GM12878 (cell line): Measurements from ENCODE around the gene PPFIBP1. TPM values are rescaled to one million over a fixed set of nuclear protein-coding genes. Genes with fewer than 3 reads are reported as not detected.

Source experiments
- ATAC-seq: fragments of 200-7000 bp; cut with Tn5 transposase; 3 replicates; pipeline ENCODE4 v1.9.1; 2020; ENCODE audit warnings: mild to moderate bottlenecking, moderate library complexity
- BruUV-seq: library from RNA; stranded (reverse); fragments of 400-500 nt; replicated peaks from 2 replicates; lab custom pipeline; 2021; lab: Mats Ljungman, UMichigan
- CTCF ChIA-PET: fragments of 300-600 bp; sonication (Branson Sonifier 250); formaldehyde crosslinking; extraction: SDS; loops from one replicate; lab custom pipeline; 2021; ENCODE audit warnings: inconsistent platforms; lab: Yijun Ruan, JAX
- POLR2A ChIA-PET: fragments of 350-600 bp; formaldehyde crosslinking; extraction: SDS; loops from one replicate; lab custom pipeline; 2021; ENCODE audit warnings: inconsistent platforms; lab: Charles Lee
- RAD21 ChIA-PET: fragments of 300-600 bp; sonication (Branson Sonifier 250); formaldehyde crosslinking; loops from one replicate; lab custom pipeline; 2023; ENCODE audit warnings: antibody characterized with exemption; ENCODE audit not compliant: unreplicated experiment; lab: Charles Lee
- SMC1A ChIA-PET: fragments of 300-600 bp; sonication (Branson Sonifier 250); formaldehyde crosslinking; loops from one replicate; lab custom pipeline; 2023; ENCODE audit not compliant: unreplicated experiment, uncharacterized antibody; lab: Charles Lee
- DNase-seq: peaks from one replicate; pipeline ENCODE4 v3.0.0-alpha.2; 2011; ENCODE audit warnings: low read depth, low spot score
- FAIRE-seq: peaks from 3 replicates; lab custom pipeline; 2011; peaks lifted over from hg19 to GRCh38; lab: Jason Lieb, UNC
- H2AFZ ChIP-seq: 2 replicates; pipeline ENCODE4 v1.6.0; 2011; ENCODE audit warnings: low read depth, low read length, control low read depth; ENCODE audit not compliant: control insufficient read depth
- H3K27ac ChIP-seq: 2 replicates; pipeline ENCODE4 v1.5.1; 2011; ENCODE audit warnings: control low read depth; ENCODE audit not compliant: control insufficient read depth, insufficient read depth
- H3K27me3 ChIP-seq, 2 experiments: replicated peaks in 1 of 2; 2 replicates each; pipeline versions ENCODE4 v1.6.0 to v1.6.1; 2011; ENCODE audit warnings: low read length in 1 of 2; ENCODE audit not compliant: control insufficient read depth in 2 of 2, insufficient read depth in 2 of 2
- H3K36me3 ChIP-seq, 2 experiments: 2 replicates each; pipeline ENCODE4 v1.5.1; 2011; ENCODE audit warnings: low read length in 1 of 2; ENCODE audit not compliant: control insufficient read depth in 2 of 2, insufficient read depth in 2 of 2
- H3K4me1 ChIP-seq: 2 replicates; pipeline ENCODE4 v1.6.1; 2011; ENCODE audit warnings: mild to moderate bottlenecking, low read length, moderate library complexity, mixed read lengths; ENCODE audit not compliant: control insufficient read depth, insufficient read depth
- H3K4me2 ChIP-seq: 2 replicates; pipeline ENCODE4 v1.6.0; 2011; ENCODE audit warnings: control low read depth; ENCODE audit not compliant: control insufficient read depth, insufficient read depth
- H3K4me3 ChIP-seq: fragments of 200-600 bp; sonication (generic); 2 replicates; pipeline ENCODE4 v1.5.1; 2016
- H3K79me2 ChIP-seq: 2 replicates; pipeline ENCODE4 v1.6.0; 2011; ENCODE audit warnings: low read length; ENCODE audit not compliant: control insufficient read depth, insufficient read depth
- H3K9ac ChIP-seq: 2 replicates; pipeline ENCODE4 v1.8.0; 2011; ENCODE audit warnings: low read length, control low read depth, mixed read lengths; ENCODE audit not compliant: control insufficient read depth, insufficient read depth
- H3K9me3 ChIP-seq: replicated peaks from 3 replicates; pipeline ENCODE4 v1.5.1; 2011; ENCODE audit warnings: mild to moderate bottlenecking, low read length; ENCODE audit not compliant: control insufficient read depth, insufficient read depth
- H4K20me1 ChIP-seq: 2 replicates; pipeline ENCODE4 v1.6.0; 2011; ENCODE audit not compliant: control insufficient read depth, insufficient read depth
- ASH2L ChIP-seq: fragments of 300-600, 200-600 bp; sonication (generic); IDR thresholded peaks from 2 replicates; pipeline ENCODE4 v1.6.1; 2017; ENCODE audit warnings: low read depth, mild to moderate bottlenecking, borderline replicate concordance
- CBX3 ChIP-seq: fragments of 200-600 bp; sonication (generic); IDR thresholded peaks from 2 replicates; pipeline ENCODE4 v1.6.1; 2016; ENCODE audit warnings: low read depth, borderline replicate concordance
- CHD2 ChIP-seq: IDR thresholded peaks from 2 replicates; pipeline ENCODE4 v1.6.1; 2011; ENCODE audit warnings: low read depth, low read length, improper control_type of control experiment, borderline replicate concordance
- MEF2A ChIP-seq: IDR thresholded peaks from 2 replicates; pipeline ENCODE4 v1.6.1; 2011; ENCODE audit warnings: low read depth, mild to moderate bottlenecking, low read length, moderate library complexity; ENCODE audit not compliant: insufficient read depth
- MXI1 ChIP-seq: fragments of 150-350 bp; IDR thresholded peaks from 2 replicates; pipeline ENCODE4 v1.6.1; 2011; ENCODE audit warnings: low read depth, mild to moderate bottlenecking, inconsistent platforms, low read length, improper control_type of control experiment
- NR2C1 ChIP-seq: fragments of 450-650 bp; IDR thresholded peaks from 2 replicates; pipeline ENCODE4 v1.6.1; 2017; ENCODE audit warnings: antibody characterized with exemption, mild to moderate bottlenecking, moderate library complexity
- NRF1 ChIP-seq: conservative IDR thresholded peaks from 2 replicates; pipeline ENCODE4 v1.6.1; 2011; ENCODE audit warnings: mild to moderate bottlenecking, low read depth, low read length, improper control_type of control experiment
- PAX5 ChIP-seq: IDR thresholded peaks from 2 replicates; pipeline ENCODE4 v1.6.1; 2011; ENCODE audit warnings: low read depth, low read length, borderline replicate concordance
- POLR2A ChIP-seq: IDR thresholded peaks from 2 replicates; pipeline ENCODE4 v1.6.1; 2011; ENCODE audit warnings: low read depth, mild to moderate bottlenecking, low read length
- POLR2AphosphoS5 ChIP-seq: IDR thresholded peaks from 2 replicates; pipeline ENCODE4 v1.6.1; 2011; ENCODE audit warnings: mild to moderate bottlenecking, low read length, inconsistent platforms
- SMC3 ChIP-seq: IDR thresholded peaks from 2 replicates; pipeline ENCODE4 v1.6.1; 2011; ENCODE audit warnings: low read length, improper control_type of control experiment, borderline replicate concordance
- SPI1 ChIP-seq: IDR thresholded peaks from 2 replicates; pipeline ENCODE4 v1.6.1; 2011; ENCODE audit warnings: low read depth, mild to moderate bottlenecking, low read length, moderate library complexity, borderline replicate concordance; ENCODE audit not compliant: insufficient read depth
- TARDBP ChIP-seq: IDR thresholded peaks from 2 replicates; pipeline ENCODE4 v1.6.1; 2016; ENCODE audit warnings: borderline replicate concordance
- TCF3 ChIP-seq: IDR thresholded peaks from 2 replicates; pipeline ENCODE4 v1.6.1; 2012; ENCODE audit warnings: low read depth, mild to moderate bottlenecking, low read length, borderline replicate concordance; ENCODE audit not compliant: insufficient read depth
- TCF7 ChIP-seq: IDR thresholded peaks from 2 replicates; pipeline ENCODE4 v1.6.1; 2014; ENCODE audit warnings: antibody characterized with exemption, borderline replicate concordance
- ZSCAN29 ChIP-seq: fragments of 450-650 bp; IDR thresholded peaks from 2 replicates; pipeline ENCODE4 v1.6.1; 2017; ENCODE audit warnings: mild to moderate bottlenecking, moderate library complexity
- WGBS: methylation state at CpG from one replicate; pipeline ENCODE4 v1.1.6; 2016; ENCODE audit warnings: low lambda C conversion rate; ENCODE audit not compliant: insufficient replicate concordance, insufficient coverage; ENCODE audit errors: missing lambda C conversion rate; 5-methylcytosine and 5-hydroxymethylcytosine counted together
- in situ Hi-C: fragments of 300-500 bp; cut with MboI; formaldehyde crosslinking; loops from 9 replicates; pipeline ENCODE4 v1.14.3; 2018; ENCODE audit warnings: mixed read lengths
- intact Hi-C: fragments of 100-400 bp; cut with micrococcal nuclease; formaldehyde crosslinking; loops from one replicate; pipeline ENCODE4 v1.14.2; 2022; ENCODE audit not compliant: unreplicated experiment
- polyA plus RNA-seq, 11 experiments: library from polyadenylated mRNA; depleted of rRNA in 4 of 11; unstranded in 6 of 11; stranded (reverse) in 5 of 11; fragments of >200 nt; fragmentation: Nextera tagmentation in 4 of 11; fragmentation: Illumina TruSeq in 1 of 11; extraction: Ambion mirVana in 4 of 11; extraction: Trizol in 1 of 11; gene quantifications; 1 replicate in 1 of 11; 2 replicates in 10 of 11; pipeline versions ENCODE4 v1.2.1 to v1.2.3, GENCODE V29; 2011 to 2016; ENCODE audit warnings: inconsistent platforms in 2 of 11, missing spikeins in 2 of 11, low read depth in 1 of 11
- total RNA-seq, 4 experiments: library from RNA; depleted of rRNA in 3 of 4; stranded (reverse); fragments of >200 nt in 3 of 4; fragmentation: Illumina TruSeq in 1 of 4; extraction: Trizol in 1 of 4; gene quantifications; 2 replicates each; pipeline versions ENCODE4 v1.2.1 to v1.2.3, GENCODE V29; 2013 to 2021
- TF ChIP-seq, protein P1 (sequence below), 3 experiments: IDR thresholded peaks in 2 of 3; conservative IDR thresholded peaks in 1 of 3; 2 replicates each; pipeline ENCODE4 v1.5.1; 2011; ENCODE audit warnings: low read depth in 3 of 3, low read length in 3 of 3, mild to moderate bottlenecking in 3 of 3, control low read depth in 2 of 3, moderate library complexity in 2 of 3, inconsistent platforms in 1 of 3, mixed read lengths in 1 of 3; ENCODE audit not compliant: control insufficient read depth in 2 of 3, insufficient read depth in 1 of 3; ENCODE audit errors: extremely low read depth in 1 of 3

Gene PPFIBP1
- total and polyA plus RNA-seq, 10 of the 15 experiments (the other 5 are each of a cell fraction or from before 2014, with no cell fraction given) = 0.47 to 7.8 (median 3.6) TPM

DNA sequence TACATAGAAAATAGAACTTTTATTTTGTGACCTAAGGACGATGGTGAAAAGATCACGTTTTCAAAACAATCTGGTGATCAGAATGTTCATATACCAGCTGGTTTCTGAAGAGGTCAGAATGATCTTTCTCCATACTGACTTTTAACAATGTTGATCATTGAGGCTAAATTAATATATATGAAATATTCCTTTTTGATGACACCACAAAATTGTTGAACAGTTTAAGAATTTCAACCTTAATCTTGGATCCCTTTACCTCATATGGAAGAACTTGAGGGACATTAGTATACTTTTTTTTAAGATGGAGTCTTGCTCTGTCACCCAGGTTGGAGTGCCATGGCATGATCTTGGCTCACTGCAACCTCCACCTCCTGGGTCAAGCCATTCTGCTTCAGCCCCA lies 169.4 kb downstream of the PPFIBP1 start:
- ChIA-PET POLR2A (no interaction called here), CTCF (no interaction called here), SMC1A (no interaction called here), RAD21 (no interaction called here)
- Histone ChIP-seq H3K36me3 (peaks cover 0 to 4% of the 10 kb centered on the region in 2 experiments; a peak in 2 of 4 replicates), H3K4me1 (no peaks in the 10 kb centered on the region), H3K79me2 (no peaks in the 10 kb centered on the region), H3K9ac (no peak overlapping the region), H2AFZ (no peak overlapping the region), H3K27me3 (no peaks in the 10 kb centered on the region), H3K4me2 (no peak overlapping the region), H3K27ac (no peak overlapping the region), H3K9me3 (no peaks in the 10 kb centered on the region), H4K20me1 (no peaks in the 10 kb centered on the region), H3K4me3 (no peak overlapping the region)
- intact Hi-C loops = no loop called here
- no TSS peak for BruUV-seq
- in situ Hi-C loops = no loop called here
- no peak for TF ChIP-seq TCF3
- TF ChIP-seq ASH2L = no peak
- TF ChIP-seq MEF2A = no peak
- DNase-seq (no peak), ATAC-seq (no peak), FAIRE-seq (no peak)
- WGBS = 82% methylated on average over 2 of the region's 2 CpGs

DNA sequence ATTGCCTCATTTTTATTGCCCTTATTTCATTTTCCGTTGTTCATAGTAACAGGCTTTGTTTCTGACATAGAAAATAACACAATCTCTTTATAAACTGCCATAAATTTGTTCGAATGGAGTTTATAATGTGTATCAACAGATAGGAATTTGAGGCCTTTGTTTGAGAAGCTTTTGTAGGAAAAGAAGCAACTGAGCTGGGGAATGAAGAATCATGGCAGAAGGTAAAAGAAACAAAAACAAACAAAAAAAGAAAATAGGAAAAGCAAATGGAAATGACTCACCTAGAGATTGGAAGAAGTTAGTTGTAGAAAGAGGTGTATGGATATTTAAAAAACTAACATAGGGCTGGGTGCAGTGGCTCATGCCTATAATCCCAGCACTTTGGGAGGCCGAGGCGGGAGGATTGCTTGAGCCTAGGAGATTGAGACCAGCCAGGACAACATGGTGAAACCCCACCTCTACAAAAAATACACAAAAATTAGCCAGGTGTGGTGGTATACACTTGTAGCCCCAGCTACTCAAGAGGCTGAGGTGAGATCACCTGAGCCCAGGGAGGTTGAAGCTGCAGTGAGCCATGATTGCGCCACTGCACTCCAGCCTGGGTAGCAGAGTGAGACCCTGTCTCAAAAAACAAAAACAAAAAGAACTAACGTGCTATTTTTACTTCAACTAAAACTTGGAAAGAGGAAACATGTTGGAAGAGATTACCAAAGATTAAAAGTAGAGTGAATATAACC lies 171.7 kb downstream of the PPFIBP1 start:
- DNase-seq = no peak
- no peaks in the 10 kb centered on the region for H4K20me1 ChIP-seq
- no TSS peak for BruUV-seq
- H3K79me2 ChIP-seq = no peaks in the 10 kb centered on the region
- ATAC-seq = no peak
- ChIA-PET POLR2A (no interaction called here), RAD21 (no interaction called here), CTCF (no interaction called here), SMC1A (interaction anchor here (1.0 kb wide), 1 partner anchor 235 kb away, joined by 3 read pairs; no protein-coding TSS in a partner anchor)
- in situ Hi-C loops = no loop called here
- no peak overlapping the region for H3K4me2 ChIP-seq
- intact Hi-C loops = no loop called here
- no peaks in the 10 kb centered on the region for H3K4me1 ChIP-seq
- no peak overlapping the region for H3K9ac ChIP-seq
- no peak for FAIRE-seq
- no peak overlapping the region for H2AFZ ChIP-seq
- H3K4me3 ChIP-seq = no peak overlapping the region
- WGBS = 78% methylated on average over 6 of the region's 6 CpGs
- H3K36me3 ChIP-seq = peaks cover 0 to 4% of the 10 kb centered on the region in 2 experiments; a peak in 2 of 4 replicates
- H3K9me3 ChIP-seq = no peaks in the 10 kb centered on the region
- no peaks in the 10 kb centered on the region for H3K27me3 ChIP-seq
- no peak overlapping the region for H3K27ac ChIP-seq
- TF ChIP-seq PAX5 = no peak
- TF ChIP-seq MXI1 = no peak
- no peak for TF ChIP-seq SPI1
- TF ChIP-seq, protein P1, sequence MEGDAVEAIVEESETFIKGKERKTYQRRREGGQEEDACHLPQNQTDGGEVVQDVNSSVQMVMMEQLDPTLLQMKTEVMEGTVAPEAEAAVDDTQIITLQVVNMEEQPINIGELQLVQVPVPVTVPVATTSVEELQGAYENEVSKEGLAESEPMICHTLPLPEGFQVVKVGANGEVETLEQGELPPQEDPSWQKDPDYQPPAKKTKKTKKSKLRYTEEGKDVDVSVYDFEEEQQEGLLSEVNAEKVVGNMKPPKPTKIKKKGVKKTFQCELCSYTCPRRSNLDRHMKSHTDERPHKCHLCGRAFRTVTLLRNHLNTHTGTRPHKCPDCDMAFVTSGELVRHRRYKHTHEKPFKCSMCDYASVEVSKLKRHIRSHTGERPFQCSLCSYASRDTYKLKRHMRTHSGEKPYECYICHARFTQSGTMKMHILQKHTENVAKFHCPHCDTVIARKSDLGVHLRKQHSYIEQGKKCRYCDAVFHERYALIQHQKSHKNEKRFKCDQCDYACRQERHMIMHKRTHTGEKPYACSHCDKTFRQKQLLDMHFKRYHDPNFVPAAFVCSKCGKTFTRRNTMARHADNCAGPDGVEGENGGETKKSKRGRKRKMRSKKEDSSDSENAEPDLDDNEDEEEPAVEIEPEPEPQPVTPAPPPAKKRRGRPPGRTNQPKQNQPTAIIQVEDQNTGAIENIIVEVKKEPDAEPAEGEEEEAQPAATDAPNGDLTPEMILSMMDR (IDR thresholded peaks at IDR 0.05 in 2 of 3, conservative IDR thresholded peaks at IDR 0.05 in 1 of 3; ENCODE audit: control insufficient read depth in 2 of 3, extremely low read depth in 1 of 3, insufficient read depth in 1 of 3, low read depth in 3 of 3, low read length in 3 of 3) = no peak
- TF ChIP-seq ZSCAN29 = no peak
- TF ChIP-seq POLR2A = no peak
- TF ChIP-seq CHD2 = no peak
- no peak for TF ChIP-seq SMC3
- TF ChIP-seq CBX3 = no peak
- TF ChIP-seq TCF7 = no peak
- no peak for TF ChIP-seq NRF1
- TF ChIP-seq NR2C1 = no peak
- TF ChIP-seq POLR2AphosphoS5 = no peak
- no peak for TF ChIP-seq TARDBP
